H1 (cell line): Measurements from ENCODE around the gene HOGA1. TPM values are rescaled to one million over a fixed set of nuclear protein-coding genes. Genes with fewer than 3 reads are reported as not detected.

Source experiments
- CTCF ChIA-PET: fragments of 300-600 bp; sonication (Branson Sonifier 250); formaldehyde crosslinking; loops from one replicate; lab custom pipeline; 2021; ENCODE audit not compliant: partially characterized antibody; lab: Charles Lee
- POLR2A ChIA-PET: fragments of 300-600 bp; sonication (Branson Sonifier 250); formaldehyde crosslinking; loops from one replicate; lab custom pipeline; 2021; ENCODE audit warnings: inconsistent platforms; ENCODE audit not compliant: partially characterized antibody; lab: Charles Lee
- DNase-seq, 2 experiments: peaks; one replicate each; pipeline versions ENCODE4 v3.0.0 to v3.0.0-alpha.2; 2010 to 2022; ENCODE audit warnings: low spot score in 2 of 2, low read depth in 1 of 2, mixed read lengths in 1 of 2
- FAIRE-seq: peaks from 2 replicates; lab custom pipeline; 2011; peaks lifted over from hg19 to GRCh38; lab: Jason Lieb, UNC
- H2AFZ ChIP-seq: 2 replicates; pipeline ENCODE4 v1.8.1; 2012; ENCODE audit warnings: low read length, inconsistent platforms
- H2AK5ac ChIP-seq: 2 replicates; pipeline ENCODE4 v1.6.1; 2013; ENCODE audit warnings: low read depth, low read length
- H2BK120ac ChIP-seq: replicated peaks from 2 replicates; pipeline ENCODE3; 2013; ENCODE audit warnings: low read depth, low read length, inconsistent platforms
- H2BK12ac ChIP-seq: 2 replicates; pipeline ENCODE4 v1.6.1; 2013; ENCODE audit warnings: low read depth, low read length
- H2BK15ac ChIP-seq: 2 replicates; pipeline ENCODE4 v1.6.1; 2013; ENCODE audit warnings: low read length
- H2BK20ac ChIP-seq: 2 replicates; pipeline ENCODE4 v1.6.1; 2013; ENCODE audit warnings: low read length
- H2BK5ac ChIP-seq: 2 replicates; pipeline ENCODE4 v1.6.1; 2013; ENCODE audit warnings: low read depth, low read length
- H3K14ac ChIP-seq: 2 replicates; pipeline ENCODE4 v1.6.1; 2013; ENCODE audit warnings: inconsistent platforms; ENCODE audit not compliant: insufficient read length
- H3K18ac ChIP-seq: 2 replicates; pipeline ENCODE4 v1.6.1; 2013; ENCODE audit warnings: low read length; ENCODE audit errors: extremely low read depth
- H3K23ac ChIP-seq: 2 replicates; pipeline ENCODE4 v1.6.1; 2013; ENCODE audit warnings: inconsistent platforms; ENCODE audit not compliant: insufficient read length
- H3K23me2 ChIP-seq: 2 replicates; pipeline ENCODE4 v1.6.1; 2013; ENCODE audit warnings: low read depth, low read length
- H3K27ac ChIP-seq: 2 replicates; pipeline ENCODE4 v1.6.1; 2011; ENCODE audit warnings: low read depth, low read length, inconsistent platforms
- H3K27me3 ChIP-seq, 4 experiments: replicated peaks in 1 of 4; 1 replicate in 1 of 4; 2 replicates in 3 of 4; pipeline versions ENCODE4 v1.6.1 to v1.8.1; 2011 to 2013; ENCODE audit warnings: low read length in 3 of 4, mild to moderate bottlenecking in 3 of 4, inconsistent platforms in 2 of 4, mixed read lengths in 2 of 4, moderate library complexity in 1 of 4; ENCODE audit not compliant: control insufficient read depth in 3 of 4, insufficient read depth in 3 of 4; ENCODE audit errors: extremely low read depth in 1 of 4
- H3K36me3 ChIP-seq, 4 experiments: 2 replicates each; pipeline versions ENCODE4 v1.6.1 to v1.8.1; 2011 to 2013; ENCODE audit warnings: mild to moderate bottlenecking in 4 of 4, low read length in 3 of 4, moderate library complexity in 2 of 4, control low read depth in 1 of 4, inconsistent platforms in 1 of 4; ENCODE audit not compliant: insufficient read depth in 4 of 4, control insufficient read depth in 2 of 4
- H3K4ac ChIP-seq: replicated peaks from 2 replicates; pipeline ENCODE3; 2013; ENCODE audit warnings: low read length, low read depth, mixed read lengths, inconsistent platforms; ENCODE audit not compliant: insufficient read length
- H3K4me1 ChIP-seq, 4 experiments: replicated peaks in 1 of 4; 1 replicate in 1 of 4; 2 replicates in 3 of 4; pipeline versions ENCODE4 v1.6.1 to v1.8.1; 2011 to 2013; ENCODE audit warnings: low read length in 3 of 4, inconsistent platforms in 2 of 4, mixed read lengths in 1 of 4; ENCODE audit not compliant: insufficient read depth in 4 of 4, control insufficient read depth in 3 of 4
- H3K4me2 ChIP-seq, 2 experiments: 2 replicates each; pipeline versions ENCODE4 v1.6.1 to v1.8.1; 2011 to 2013; ENCODE audit warnings: low read depth in 2 of 2, low read length in 2 of 2, control low read depth in 1 of 2, inconsistent platforms in 1 of 2, mild to moderate bottlenecking in 1 of 2; ENCODE audit not compliant: insufficient read depth in 1 of 2
- H3K4me3 ChIP-seq, 4 experiments: fragments of 200-600, 300-600 bp in 1 of 4; sonication (generic), shearing (Covaris generic), sonication (Bioruptor Twin) in 1 of 4; 2 replicates each; pipeline versions ENCODE4 v1.5.1 to v1.8.1; 2011 to 2016; ENCODE audit warnings: low read length in 4 of 4, low read depth in 3 of 4, control low read depth in 2 of 4, inconsistent platforms in 2 of 4, mild to moderate bottlenecking in 2 of 4, mixed read lengths in 1 of 4, moderate library complexity in 1 of 4; ENCODE audit not compliant: insufficient read depth in 2 of 4; ENCODE audit errors: extremely low read depth in 1 of 4
- H3K56ac ChIP-seq: replicated peaks from 2 replicates; pipeline ENCODE3; 2013; ENCODE audit warnings: low read depth, mild to moderate bottlenecking, mixed read lengths, low read length, inconsistent platforms; ENCODE audit not compliant: insufficient read length
- H3K79me1 ChIP-seq: 2 replicates; pipeline ENCODE4 v1.6.1; 2013; ENCODE audit warnings: low read depth, low read length, control low read depth
- H3K79me2 ChIP-seq, 2 experiments: 2 replicates each; pipeline versions ENCODE4 v1.6.1 to v1.8.1; 2012 to 2013; ENCODE audit warnings: low read length in 2 of 2, mild to moderate bottlenecking in 2 of 2, inconsistent platforms in 1 of 2; ENCODE audit not compliant: insufficient read depth in 2 of 2, control insufficient read depth in 1 of 2
- H3K9ac ChIP-seq, 4 experiments: replicated peaks in 1 of 4; 1 replicate in 1 of 4; 2 replicates in 3 of 4; pipeline versions ENCODE4 v1.6.1 to v1.8.1; 2011 to 2013; ENCODE audit warnings: low read depth in 3 of 4, low read length in 3 of 4, control low read depth in 2 of 4, mild to moderate bottlenecking in 2 of 4, moderate library complexity in 2 of 4, inconsistent platforms in 1 of 4; ENCODE audit errors: extremely low read depth in 1 of 4
- H3K9me3 ChIP-seq, 2 experiments: 2 replicates each; pipeline versions ENCODE4 v1.6.1 to v1.8.1; 2012 to 2013; ENCODE audit warnings: mild to moderate bottlenecking in 2 of 2, moderate library complexity in 2 of 2, control low read depth in 1 of 2, inconsistent platforms in 1 of 2, low read depth in 1 of 2, low read length in 1 of 2, mixed read lengths in 1 of 2; ENCODE audit not compliant: insufficient read depth in 2 of 2
- H4K20me1 ChIP-seq, 2 experiments: replicated peaks in 1 of 2; 2 replicates each; pipeline versions ENCODE3 to v1.8.1; 2011 to 2013; ENCODE audit warnings: inconsistent platforms in 2 of 2, low read length in 2 of 2, mild to moderate bottlenecking in 1 of 2; ENCODE audit not compliant: insufficient read depth in 2 of 2, control insufficient read depth in 1 of 2
- H4K5ac ChIP-seq: 2 replicates; pipeline ENCODE4 v1.6.1; 2013; ENCODE audit warnings: low read length, low read depth, mixed read lengths, inconsistent platforms; ENCODE audit not compliant: insufficient read length
- H4K8ac ChIP-seq: 2 replicates; pipeline ENCODE4 v1.8.0; 2013; ENCODE audit warnings: mild to moderate bottlenecking, moderate library complexity, low read length, inconsistent platforms; ENCODE audit not compliant: insufficient read depth; ENCODE audit errors: extremely low read depth
- H4K91ac ChIP-seq: replicated peaks from 2 replicates; pipeline ENCODE3; 2013; ENCODE audit warnings: low read length, mixed read lengths, inconsistent platforms; ENCODE audit not compliant: insufficient read length
- BCL11A ChIP-seq, 2 experiments: IDR thresholded peaks; one replicate each; pipeline ENCODE4 v1.6.1; 2011; ENCODE audit warnings: low read depth in 2 of 2, low read length in 2 of 2, mild to moderate bottlenecking in 2 of 2
- CBX5 ChIP-seq: fragments of 300-800, 300-1000 bp; sonication (generic); IDR thresholded peaks from 2 replicates; pipeline ENCODE4 v1.7.1; 2016; ENCODE audit warnings: antibody characterized with exemption, low read length, low read depth
- EP300 ChIP-seq, 2 experiments: IDR thresholded peaks; 1 replicate in 1 of 2; 2 replicates in 1 of 2; pipeline ENCODE4 v1.6.1; 2011 to 2012; ENCODE audit warnings: low read depth in 2 of 2, low read length in 2 of 2, mild to moderate bottlenecking in 2 of 2, borderline replicate concordance in 1 of 2, inconsistent platforms in 1 of 2, moderate library complexity in 1 of 2
- EZH2 ChIP-seq: fragments of 200-600 bp; sonication (generic); IDR thresholded peaks from 2 replicates; pipeline ENCODE4 v1.7.1; 2012; ENCODE audit warnings: low read depth, mild to moderate bottlenecking, moderate library complexity, low read length, inconsistent platforms; ENCODE audit not compliant: severe bottlenecking
- FOSL1 ChIP-seq: IDR thresholded peaks from 2 replicates; pipeline ENCODE4 v1.6.1; 2011; ENCODE audit warnings: mild to moderate bottlenecking, low read depth, low read length, moderate library complexity; ENCODE audit not compliant: insufficient read depth
- POLR2A ChIP-seq, 2 experiments: IDR thresholded peaks; 1 replicate in 1 of 2; 2 replicates in 1 of 2; pipeline ENCODE4 v1.6.1; 2011; ENCODE audit warnings: low read depth in 2 of 2, low read length in 2 of 2, mild to moderate bottlenecking in 2 of 2; ENCODE audit errors: control extremely low read depth in 1 of 2
- RBBP5 ChIP-seq: IDR thresholded peaks from 2 replicates; pipeline ENCODE4 v1.7.1; 2012; ENCODE audit warnings: low read depth, mild to moderate bottlenecking, inconsistent platforms, low read length, moderate library complexity, borderline replicate concordance
- RXRA ChIP-seq: IDR thresholded peaks from 2 replicates; pipeline ENCODE4 v1.6.1; 2011; ENCODE audit warnings: low read depth, mild to moderate bottlenecking, low read length, moderate library complexity; ENCODE audit not compliant: insufficient read depth
- TEAD4 ChIP-seq: IDR thresholded peaks from 2 replicates; pipeline ENCODE4 v1.6.1; 2012; ENCODE audit warnings: low read depth, low read length, inconsistent platforms, mixed read lengths
- ZNF274 ChIP-seq: IDR thresholded peaks from 2 replicates; pipeline ENCODE4 v1.7.0; 2012; ENCODE audit warnings: low read length, borderline replicate concordance; ENCODE audit errors: extremely low read depth
- WGBS, 2 experiments: shearing (Covaris generic) in 1 of 2; methylation state at CpG; one replicate each; pipeline versions ENCODE4 v1.1.6 to v1.1.7; 2013 to 2015; ENCODE audit warnings: low lambda C conversion rate in 2 of 2, mixed read lengths in 2 of 2, inconsistent platforms in 1 of 2, low coverage in 1 of 2, missing lambda C conversion rate in 1 of 2; ENCODE audit not compliant: insufficient replicate concordance in 2 of 2, insufficient coverage in 1 of 2, insufficient read length in 1 of 2; ENCODE audit errors: extremely low coverage in 1 of 2, missing lambda C conversion rate in 1 of 2; 5-methylcytosine and 5-hydroxymethylcytosine counted together
- polyA plus RNA-seq, 7 experiments: library from polyadenylated mRNA; depleted of rRNA in 3 of 7; stranded (reverse) in 5 of 7; unstranded in 2 of 7; fragments of >200 nt in 5 of 7; fragments of 200-250 nt in 2 of 7; gene quantifications; 1 replicate in 5 of 7; 2 replicates in 1 of 7; 4 replicates in 1 of 7; pipeline versions ENCODE4 v1.2.1 to v1.2.3, GENCODE V29; 2011 to 2013; ENCODE audit warnings: missing spikeins in 2 of 7, mixed read lengths in 2 of 7
- total RNA-seq: library from RNA; stranded (reverse); fragmentation: NEBNext Ultra II Directional; extraction: Animal tissue kit (Norgen Biotek cat#: 25700); gene quantifications from 2 replicates; pipeline ENCODE4 v1.2.1, GENCODE V29; 2021

Gene HOGA1
- total and polyA plus RNA-seq, 2 of the 8 experiments (the other 6 are each of a cell fraction or from before 2014, with no cell fraction given), result 0.28 to 1.00 TPM

GRCh38 chr10:97600616-97601015, 16.4 kb downstream of the HOGA1 start:
- peaks cover 0 to 2% (median under 1%) of the 10 kb centered on the region in 4 experiments; a peak in 1 of 7 replicates for H3K4me1 ChIP-seq
- no peak overlapping the region for H2BK5ac ChIP-seq
- H4K8ac ChIP-seq, result no peak overlapping the region
- no peaks in the 10 kb centered on the region for H3K9me3 ChIP-seq
- TF ChIP-seq BCL11A (IDR thresholded peaks at IDR 0.05; ENCODE audit: low read depth in 2 of 2, low read length in 2 of 2) (no peak), CBX5 (no peak), RBBP5 (no peak), POLR2A (IDR thresholded peaks at IDR 0.05; ENCODE audit: control extremely low read depth in 1 of 2, low read depth in 2 of 2, low read length in 2 of 2) (no peak), RXRA (no peak), TEAD4 (no peak), EP300 (IDR thresholded peaks at IDR 0.05; ENCODE audit: borderline replicate concordance in 1 of 2, low read depth in 2 of 2, low read length in 2 of 2) (no peak), FOSL1 (no peak), EZH2 (no peak), ZNF274 (no peak)
- POLR2A ChIA-PET, result interaction anchor here (0.6 kb wide), 1 partner anchor 489 kb away, joined by 5 read pairs; no protein-coding TSS in a partner anchor
- H3K18ac ChIP-seq, result no peak overlapping the region
- no peak overlapping the region for H3K27ac ChIP-seq
- CTCF ChIA-PET, result interaction anchor here (0.6 to 4.3 kb wide), 10 partner anchors 10 to 133 kb away, joined by 3 to 24 read pairs (median 4); partner anchors contain the start of gene ANKRD2
- no peak overlapping the region for H3K14ac ChIP-seq
- H4K91ac ChIP-seq, result no peak overlapping the region
- H2BK12ac ChIP-seq, result no peak overlapping the region
- H2BK15ac ChIP-seq, result no peak overlapping the region
- H2AK5ac ChIP-seq, result no peak overlapping the region
- no peak overlapping the region for H3K4ac ChIP-seq
- H3K4me3 ChIP-seq, result no peak overlapping the region
- no peak overlapping the region for H3K23ac ChIP-seq
- no peak overlapping the region for H3K56ac ChIP-seq
- no peaks in the 10 kb centered on the region for H3K23me2 ChIP-seq
- no peak overlapping the region for H2AFZ ChIP-seq
- no peaks in the 10 kb centered on the region for H3K36me3 ChIP-seq
- H2BK120ac ChIP-seq, result no peak overlapping the region
- DNase-seq (no peak), FAIRE-seq (no peak)
- no peak overlapping the region for H3K4me2 ChIP-seq
- no peaks in the 10 kb centered on the region for H3K79me2 ChIP-seq
- H3K79me1 ChIP-seq, result no peaks in the 10 kb centered on the region
- H3K27me3 ChIP-seq, result no peaks in the 10 kb centered on the region
- 100% methylated on average over 1 of the region's 1 CpG; no CpG with 5 or more reads in 1 of the 2 experiments for WGBS, 2 experiments
- H4K20me1 ChIP-seq, result no peaks in the 10 kb centered on the region
- H3K9ac ChIP-seq, result no peak overlapping the region
- no peak overlapping the region for H4K5ac ChIP-seq
- H2BK20ac ChIP-seq, result no peak overlapping the region
